Fibroblast of lung (primary cell): ENCODE measurements around the gene PDGFC. TPM values are rescaled to one million over a fixed set of nuclear protein-coding genes. Genes with fewer than 3 reads are reported as not detected.

Source experiments
- DNase-seq, 2 donors: peaks; one replicate each; pipeline versions ENCODE4 v3.0.0 to v3.0.0-alpha.2; 2010; ENCODE audit warnings: low read depth in 2 of 2
- H2AFZ ChIP-seq: 2 replicates; pipeline ENCODE4 v1.5.1; 2012; ENCODE audit warnings: low read length, control low read depth, inconsistent platforms
- H3K27ac ChIP-seq: 2 replicates; pipeline ENCODE4 v1.5.1; 2011; ENCODE audit warnings: low read length, control low read depth; ENCODE audit not compliant: insufficient read depth
- H3K27me3 ChIP-seq: 2 replicates; pipeline ENCODE4 v1.5.1; 2011; ENCODE audit warnings: mild to moderate bottlenecking, low read length; ENCODE audit not compliant: control insufficient read depth, insufficient read depth
- H3K36me3 ChIP-seq: 2 replicates; pipeline ENCODE4 v1.5.1; 2011; ENCODE audit warnings: low read length; ENCODE audit not compliant: control insufficient read depth, insufficient read depth
- H3K4me1 ChIP-seq: 2 replicates; pipeline ENCODE4 v1.5.1; 2011; ENCODE audit warnings: low read length; ENCODE audit not compliant: control insufficient read depth, insufficient read depth; ENCODE audit errors: extremely low read depth
- H3K4me2 ChIP-seq: 2 replicates; pipeline ENCODE4 v1.5.1; 2011; ENCODE audit warnings: low read length, control low read depth; ENCODE audit not compliant: insufficient read depth; ENCODE audit errors: extremely low read depth
- H3K4me3 ChIP-seq, 4 experiments: fragments of 200-600 bp in 1 of 4; sonication (generic) in 1 of 4; replicated peaks in 1 of 4; 2 replicates each; pipeline ENCODE4 v1.5.1; 2011 to 2016; ENCODE audit warnings: low read length in 4 of 4, low read depth in 3 of 4, mild to moderate bottlenecking in 3 of 4, control low read depth in 2 of 4, inconsistent platforms in 1 of 4, mixed read lengths in 1 of 4; ENCODE audit not compliant: insufficient read depth in 1 of 4; ENCODE audit errors: control extremely low read depth in 1 of 4
- H3K79me2 ChIP-seq: 2 replicates; pipeline ENCODE4 v1.5.1; 2012; ENCODE audit warnings: mild to moderate bottlenecking, low read length, inconsistent platforms; ENCODE audit not compliant: control insufficient read depth, insufficient read depth
- H3K9ac ChIP-seq: 2 replicates; pipeline ENCODE4 v1.5.1; 2011; ENCODE audit warnings: mild to moderate bottlenecking, low read length, control low read depth; ENCODE audit not compliant: insufficient read depth
- H3K9me3 ChIP-seq: 2 replicates; pipeline ENCODE4 v1.5.1; 2012; ENCODE audit warnings: low read depth, low read length; ENCODE audit not compliant: control insufficient read depth, insufficient read depth
- H4K20me1 ChIP-seq: 2 replicates; pipeline ENCODE4 v1.5.1; 2011; ENCODE audit warnings: low read length; ENCODE audit not compliant: control insufficient read depth, insufficient read depth; ENCODE audit errors: extremely low read depth
- EZH2 ChIP-seq: IDR thresholded peaks from 2 replicates; pipeline ENCODE4 v1.5.1; 2012; ENCODE audit warnings: low read length, control low read depth, mild to moderate bottlenecking; ENCODE audit errors: missing control alignments
- polyA plus RNA-seq, 2 donors: library from polyadenylated mRNA; depleted of rRNA in 1 of 2; stranded (reverse) in 1 of 2; unstranded in 1 of 2; fragments of >200 nt; gene quantifications; 2 replicates each; pipeline ENCODE4 v1.2.1, GENCODE V29; 2011 to 2012; ENCODE audit warnings: missing spikeins in 1 of 2
- total RNA-seq: library from RNA; depleted of rRNA; stranded (reverse); fragments of >200 nt; gene quantifications from 2 replicates; pipeline ENCODE4 v1.2.1, GENCODE V29; 2014
- TF ChIP-seq, protein P1 (sequence below), 2 donors: IDR thresholded peaks in 1 of 2; conservative IDR thresholded peaks in 1 of 2; 1 replicate in 1 of 2; 2 replicates in 1 of 2; pipeline ENCODE4 v1.5.1; 2011 to 2012; ENCODE audit warnings: low read length in 2 of 2, control low read depth in 1 of 2, inconsistent platforms in 1 of 2, low read depth in 1 of 2, mild to moderate bottlenecking in 1 of 2

Gene PDGFC
- total and polyA plus RNA-seq, 2 donors (not counting 1 experiment from before 2014, with no cell fraction given) = 43.4 to 103 TPM

DNA sequence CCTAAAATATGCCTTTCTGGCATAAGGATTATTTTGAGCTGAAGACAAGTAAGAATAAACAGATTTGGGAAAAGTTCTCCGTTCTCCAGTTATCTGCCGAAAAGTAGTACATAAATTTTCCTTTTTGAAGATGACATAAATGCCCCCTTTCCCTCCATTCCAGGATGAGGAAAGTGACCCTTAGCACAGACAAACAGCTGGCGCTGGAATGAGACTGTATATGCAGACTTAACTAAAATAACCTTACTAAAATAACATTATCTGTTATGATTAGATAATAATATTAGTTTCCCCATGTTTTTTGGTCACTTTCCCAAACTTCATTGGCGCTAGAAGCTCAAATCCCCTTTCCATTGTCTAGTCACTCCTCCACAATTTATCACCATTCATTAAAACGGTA lies 21.5 kb downstream of the PDGFC start:
- no peak overlapping the region for H3K9ac ChIP-seq
- H3K4me3 ChIP-seq = no peak overlapping the region
- H3K4me1 ChIP-seq = peaks cover 31% of the 10 kb centered on the region
- H3K36me3 ChIP-seq = peaks cover 1% of the 10 kb centered on the region
- H3K27me3 ChIP-seq = no peaks in the 10 kb centered on the region
- TF ChIP-seq, protein P1, sequence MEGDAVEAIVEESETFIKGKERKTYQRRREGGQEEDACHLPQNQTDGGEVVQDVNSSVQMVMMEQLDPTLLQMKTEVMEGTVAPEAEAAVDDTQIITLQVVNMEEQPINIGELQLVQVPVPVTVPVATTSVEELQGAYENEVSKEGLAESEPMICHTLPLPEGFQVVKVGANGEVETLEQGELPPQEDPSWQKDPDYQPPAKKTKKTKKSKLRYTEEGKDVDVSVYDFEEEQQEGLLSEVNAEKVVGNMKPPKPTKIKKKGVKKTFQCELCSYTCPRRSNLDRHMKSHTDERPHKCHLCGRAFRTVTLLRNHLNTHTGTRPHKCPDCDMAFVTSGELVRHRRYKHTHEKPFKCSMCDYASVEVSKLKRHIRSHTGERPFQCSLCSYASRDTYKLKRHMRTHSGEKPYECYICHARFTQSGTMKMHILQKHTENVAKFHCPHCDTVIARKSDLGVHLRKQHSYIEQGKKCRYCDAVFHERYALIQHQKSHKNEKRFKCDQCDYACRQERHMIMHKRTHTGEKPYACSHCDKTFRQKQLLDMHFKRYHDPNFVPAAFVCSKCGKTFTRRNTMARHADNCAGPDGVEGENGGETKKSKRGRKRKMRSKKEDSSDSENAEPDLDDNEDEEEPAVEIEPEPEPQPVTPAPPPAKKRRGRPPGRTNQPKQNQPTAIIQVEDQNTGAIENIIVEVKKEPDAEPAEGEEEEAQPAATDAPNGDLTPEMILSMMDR (conservative IDR thresholded peaks at IDR 0.05 in 1 of 2, IDR thresholded peaks at IDR 0.05 in 1 of 2; ENCODE audit: low read depth in 1 of 2, low read length in 2 of 2) = no peak
- TF ChIP-seq EZH2 = no peak
- no peak for DNase-seq
- H4K20me1 ChIP-seq = no peaks in the 10 kb centered on the region
- H3K79me2 ChIP-seq = peaks cover 82% of the 10 kb centered on the region
- no peak overlapping the region for H2AFZ ChIP-seq
- H3K9me3 ChIP-seq = no peaks in the 10 kb centered on the region
- H3K4me2 ChIP-seq = peak overlapping the region; percentile 27
- peak overlapping the region; percentile 22 for H3K27ac ChIP-seq

DNA sequence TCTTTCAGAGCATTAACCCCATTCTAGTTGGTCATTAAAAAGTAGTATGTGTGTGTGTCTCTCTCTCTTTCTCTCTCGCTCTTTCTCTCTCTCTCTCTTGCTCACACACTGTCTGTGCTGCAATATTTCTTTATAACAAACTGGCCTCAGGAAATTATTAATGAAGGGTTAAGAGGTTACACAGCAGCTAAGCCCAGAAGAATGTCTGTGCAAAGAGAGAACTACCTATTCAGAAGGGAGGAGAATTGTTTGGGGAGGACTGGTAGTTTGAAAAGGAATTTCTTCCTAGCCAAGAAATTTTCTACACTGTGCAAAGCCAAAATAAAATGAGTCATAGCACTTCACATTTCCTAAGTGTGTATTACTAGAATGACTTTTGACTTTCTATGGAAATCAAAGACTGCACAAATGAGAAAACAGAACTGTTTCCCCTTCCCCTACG lies 22.2 kb downstream of the PDGFC start:
- no peaks in the 10 kb centered on the region for H3K36me3 ChIP-seq
- peak overlapping the region; percentile 31 for H3K27ac ChIP-seq
- no peak for TF ChIP-seq EZH2
- TF ChIP-seq, protein P1 (conservative IDR thresholded peaks at IDR 0.05 in 1 of 2, IDR thresholded peaks at IDR 0.05 in 1 of 2; ENCODE audit: low read depth in 1 of 2, low read length in 2 of 2) = no peak
- H3K4me3 ChIP-seq = no peak overlapping the region
- no peak overlapping the region for H2AFZ ChIP-seq
- no peaks in the 10 kb centered on the region for H3K27me3 ChIP-seq
- no peaks in the 10 kb centered on the region for H3K9me3 ChIP-seq
- peaks cover 31% of the 10 kb centered on the region for H3K4me1 ChIP-seq
- H3K79me2 ChIP-seq = peaks cover 82% of the 10 kb centered on the region
- H3K4me2 ChIP-seq = peak overlapping the region; percentile 27
- no peaks in the 10 kb centered on the region for H4K20me1 ChIP-seq
- no peak overlapping the region for H3K9ac ChIP-seq
- peak; percentile 89 to 96 for DNase-seq

DNA sequence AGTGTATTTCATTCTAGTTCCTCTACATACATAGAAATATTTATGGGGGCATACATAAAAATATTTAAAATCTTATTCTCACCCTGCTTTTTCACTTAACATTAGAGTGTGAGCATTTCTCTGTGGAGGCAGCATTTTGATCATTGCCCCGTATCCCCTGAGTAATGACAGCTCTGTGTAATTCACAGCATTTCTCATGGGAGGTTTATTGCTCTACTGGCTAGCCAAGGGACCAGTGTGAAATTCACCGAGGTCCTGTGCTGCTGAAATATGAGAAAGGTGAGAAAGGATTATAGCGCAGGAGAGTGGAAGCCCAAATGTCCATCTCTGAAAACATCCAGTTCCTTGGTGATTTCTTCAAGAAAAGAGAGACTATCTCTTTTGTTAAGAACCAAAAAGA lies 22.9 kb downstream of the PDGFC start:
- Histone ChIP-seq H3K9me3 (no peaks in the 10 kb centered on the region), H3K9ac (no peak overlapping the region), H3K4me2 (no peak overlapping the region), H2AFZ (no peak overlapping the region), H3K79me2 (peaks cover 83% of the 10 kb centered on the region), H4K20me1 (no peaks in the 10 kb centered on the region), H3K27me3 (no peaks in the 10 kb centered on the region), H3K4me3 (no peak overlapping the region), H3K36me3 (no peaks in the 10 kb centered on the region), H3K27ac (peak overlapping the region; percentile 52), H3K4me1 (peaks cover 35% of the 10 kb centered on the region)
- TF ChIP-seq, protein P1 (conservative IDR thresholded peaks at IDR 0.05 in 1 of 2, IDR thresholded peaks at IDR 0.05 in 1 of 2; ENCODE audit: low read depth in 1 of 2, low read length in 2 of 2) = no peak
- TF ChIP-seq EZH2 = no peak
- DNase-seq = no peak
